LNCaP clone FGC (cell line): ENCODE data around the gene ANKRD13D.
A peak's percentile ranks its signal among the peaks of the same experiment; 100 is the strongest.
"Not testable (repeated sequence)": the region's sequence is repeated elsewhere in the genome, so short reads cannot be mapped to it uniquely, and the experiment has no call there.

Source experiments
- DNase-seq: peaks from one replicate; pipeline ENCODE4 v3.0.0-alpha.2; 2011; ENCODE audit warnings: low read depth
- H3K4me3 ChIP-seq: 2 replicates; pipeline ENCODE4 v1.5.1; 2011; ENCODE audit warnings: mild to moderate bottlenecking, low read depth, low read length, control low read depth
- TF ChIP-seq, protein P1 (sequence below): IDR thresholded peaks from 2 replicates; pipeline ENCODE4 v1.5.1; 2012; ENCODE audit warnings: mild to moderate bottlenecking; ENCODE audit not compliant: control insufficient read depth, insufficient read depth; ENCODE audit errors: extremely low read depth

Gene ANKRD13D

DNA sequence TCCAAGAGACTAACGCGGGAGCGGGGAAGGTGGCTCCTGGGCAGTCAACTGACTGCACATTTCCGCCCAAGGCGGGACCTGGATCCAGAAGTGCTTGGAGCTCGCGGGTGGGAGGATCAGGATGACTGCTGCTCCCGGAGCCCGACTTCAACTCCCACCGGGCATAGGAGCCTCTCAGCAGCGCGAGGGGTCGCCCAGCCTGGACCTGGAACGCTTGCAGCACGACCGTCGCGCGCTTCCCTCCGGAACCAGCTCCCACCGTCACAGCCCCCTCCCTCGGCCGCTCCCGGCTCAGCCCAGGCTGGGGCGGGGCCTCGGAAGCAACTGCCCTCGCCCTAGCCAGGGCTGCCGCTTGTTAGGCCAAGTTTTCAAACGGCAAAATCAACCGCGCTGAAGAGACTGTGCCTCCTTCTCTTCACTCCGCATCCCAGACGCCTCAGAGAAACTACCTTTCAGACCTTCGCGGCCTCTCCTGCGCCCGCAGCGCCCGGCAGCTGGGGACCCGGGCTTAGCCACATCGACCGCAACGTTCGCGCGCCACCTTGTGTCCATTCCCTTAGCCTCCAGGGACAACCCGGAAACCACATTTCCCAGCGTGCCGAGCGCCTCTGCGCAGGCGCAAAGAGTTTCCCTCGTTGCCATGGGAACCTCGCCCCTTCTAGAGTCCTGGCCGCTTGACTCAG is 28.2 kb downstream of the ANKRD13D start:
- H3K4me3 ChIP-seq: peak overlapping the region; percentile 91
- DNase-seq: peak; percentile 73
- TF ChIP-seq, protein P1, sequence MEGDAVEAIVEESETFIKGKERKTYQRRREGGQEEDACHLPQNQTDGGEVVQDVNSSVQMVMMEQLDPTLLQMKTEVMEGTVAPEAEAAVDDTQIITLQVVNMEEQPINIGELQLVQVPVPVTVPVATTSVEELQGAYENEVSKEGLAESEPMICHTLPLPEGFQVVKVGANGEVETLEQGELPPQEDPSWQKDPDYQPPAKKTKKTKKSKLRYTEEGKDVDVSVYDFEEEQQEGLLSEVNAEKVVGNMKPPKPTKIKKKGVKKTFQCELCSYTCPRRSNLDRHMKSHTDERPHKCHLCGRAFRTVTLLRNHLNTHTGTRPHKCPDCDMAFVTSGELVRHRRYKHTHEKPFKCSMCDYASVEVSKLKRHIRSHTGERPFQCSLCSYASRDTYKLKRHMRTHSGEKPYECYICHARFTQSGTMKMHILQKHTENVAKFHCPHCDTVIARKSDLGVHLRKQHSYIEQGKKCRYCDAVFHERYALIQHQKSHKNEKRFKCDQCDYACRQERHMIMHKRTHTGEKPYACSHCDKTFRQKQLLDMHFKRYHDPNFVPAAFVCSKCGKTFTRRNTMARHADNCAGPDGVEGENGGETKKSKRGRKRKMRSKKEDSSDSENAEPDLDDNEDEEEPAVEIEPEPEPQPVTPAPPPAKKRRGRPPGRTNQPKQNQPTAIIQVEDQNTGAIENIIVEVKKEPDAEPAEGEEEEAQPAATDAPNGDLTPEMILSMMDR: peak; percentile 96

DNA sequence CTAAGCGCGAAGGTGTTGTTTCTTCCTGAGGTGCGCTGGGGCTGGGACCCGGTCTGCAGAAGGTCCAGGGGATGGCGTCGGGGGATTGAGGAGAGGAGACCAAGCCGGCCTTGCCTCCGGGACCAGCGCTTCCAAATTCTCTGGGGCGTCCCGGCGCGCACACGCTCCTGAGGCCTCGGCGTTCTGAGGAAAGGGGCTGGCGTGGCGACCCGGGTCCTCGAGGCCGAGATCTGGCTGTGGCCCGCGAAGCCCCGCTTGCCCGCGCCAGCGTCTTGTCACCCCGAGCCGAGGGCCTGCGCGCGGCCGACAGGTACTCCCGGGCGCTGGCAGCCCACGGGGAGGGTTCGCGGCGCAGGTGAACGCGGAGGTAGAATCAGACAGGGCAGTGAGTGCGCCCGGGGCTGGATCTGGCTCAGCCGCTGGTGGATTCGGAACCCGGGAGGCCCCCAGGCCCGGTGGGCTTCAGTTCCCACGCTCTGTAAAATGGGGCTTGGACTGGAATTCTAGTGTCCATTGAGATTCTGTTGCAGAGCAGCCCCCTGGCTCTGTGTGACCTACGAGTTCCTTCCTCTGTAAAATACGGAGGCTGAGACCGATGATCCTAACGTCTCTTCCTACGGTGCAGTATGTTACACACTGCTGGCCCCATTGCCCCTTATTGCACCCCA is 28.9 kb downstream of the ANKRD13D start:
- H3K4me3 ChIP-seq: peak overlapping the region; percentile 91
- DNase-seq: no peak
- TF ChIP-seq, protein P1: no peak

DNA sequence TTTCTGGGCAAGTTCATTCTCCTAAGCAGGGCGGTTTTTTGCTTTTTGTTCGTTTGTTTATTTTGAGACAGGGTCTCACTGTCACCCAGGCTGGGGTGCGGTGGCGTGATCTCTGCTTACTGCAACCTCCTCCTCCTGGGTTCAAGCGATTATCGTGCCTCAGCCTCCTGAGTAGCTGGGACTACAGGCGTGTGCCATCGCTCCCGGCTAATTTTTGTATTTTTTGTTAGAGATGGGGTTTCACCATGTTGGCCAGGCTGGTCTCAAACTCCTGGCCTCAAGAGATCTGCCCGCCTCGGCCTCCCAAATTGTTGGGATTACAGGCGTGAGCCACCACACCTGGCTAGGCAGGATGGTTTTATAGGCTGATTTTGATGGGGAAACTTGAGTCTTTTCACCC is 29.8 kb downstream of the ANKRD13D start:
- DNase-seq: not testable (repeated sequence)
- H3K4me3 ChIP-seq: peak overlapping the region; percentile 91

DNA sequence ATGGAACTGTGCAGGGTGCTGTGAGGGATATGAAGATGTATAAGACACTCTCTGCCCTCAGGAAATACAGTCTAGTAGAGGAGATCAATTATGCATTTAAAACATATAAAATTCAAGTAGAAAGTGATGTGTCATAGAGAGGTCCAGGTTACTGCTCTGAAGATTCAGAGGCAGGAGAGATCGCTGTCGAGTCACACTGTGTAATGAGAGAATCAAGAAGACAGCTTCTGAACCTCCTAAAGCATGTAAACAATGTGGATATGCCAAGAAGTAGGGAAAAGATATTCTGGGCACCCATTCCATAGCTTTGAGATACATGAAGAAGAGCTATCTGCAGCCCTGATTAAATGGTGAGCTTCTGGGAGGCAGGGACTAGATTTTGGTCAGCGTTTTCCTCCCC is 30.9 kb downstream of the ANKRD13D start:
- no peak for DNase-seq
- TF ChIP-seq, protein P1: no peak
- H3K4me3 ChIP-seq: no peak overlapping the region

DNA sequence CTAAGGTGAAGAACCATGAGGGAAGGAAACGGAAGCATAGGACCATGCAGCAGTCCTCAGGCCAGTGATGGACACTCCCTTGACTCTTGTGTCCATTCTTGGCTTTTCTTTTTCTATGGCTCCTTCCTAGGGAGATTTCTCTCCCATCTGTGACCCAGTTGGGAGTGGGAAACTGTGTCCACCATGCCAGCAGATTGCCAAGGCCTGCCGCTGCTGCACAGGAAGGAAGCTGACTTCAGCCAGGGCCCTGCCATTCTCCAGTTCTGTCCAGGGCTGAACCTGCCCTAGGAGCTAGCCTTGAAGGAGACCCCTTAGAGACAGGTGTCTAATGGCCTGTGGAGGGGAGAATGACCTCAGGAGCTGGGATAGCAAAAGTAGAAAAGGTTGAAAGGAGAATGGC is 31.6 kb downstream of the ANKRD13D start:
- TF ChIP-seq, protein P1: no peak
- no peak overlapping the region for H3K4me3 ChIP-seq

DNA sequence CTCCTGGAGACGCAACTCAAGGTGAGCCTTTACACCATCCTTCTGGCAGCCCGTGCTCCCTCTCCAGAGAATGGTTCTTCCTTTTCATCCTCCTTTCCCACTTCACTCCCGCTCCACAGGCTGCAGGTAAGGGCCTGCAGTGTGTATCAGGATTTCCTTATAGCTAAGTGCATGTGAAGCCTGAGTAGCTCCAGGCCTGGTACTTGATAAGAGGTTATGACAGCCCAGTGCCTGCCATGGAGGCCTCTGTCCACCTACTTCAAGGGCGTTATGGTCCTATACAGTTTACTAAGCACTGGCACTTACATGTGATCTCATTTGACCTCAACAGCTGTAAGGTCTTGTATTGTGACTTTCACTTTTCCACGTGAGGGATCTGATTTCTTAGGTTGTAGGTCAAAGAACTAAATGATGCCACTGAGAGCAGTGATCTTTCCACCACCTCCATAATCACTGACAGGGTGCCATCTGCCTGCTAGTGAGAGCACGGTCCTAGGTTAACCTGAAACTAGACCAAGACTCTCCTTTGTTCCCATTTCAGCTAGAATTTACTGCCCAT is 32.3 kb downstream of the ANKRD13D start:
- H3K4me3 ChIP-seq: no peak overlapping the region
- TF ChIP-seq, protein P1: no peak
- DNase-seq: no peak

More for the DNA sequence above, 31.6 kb downstream of the ANKRD13D start:
- no peak for DNase-seq

DNA sequence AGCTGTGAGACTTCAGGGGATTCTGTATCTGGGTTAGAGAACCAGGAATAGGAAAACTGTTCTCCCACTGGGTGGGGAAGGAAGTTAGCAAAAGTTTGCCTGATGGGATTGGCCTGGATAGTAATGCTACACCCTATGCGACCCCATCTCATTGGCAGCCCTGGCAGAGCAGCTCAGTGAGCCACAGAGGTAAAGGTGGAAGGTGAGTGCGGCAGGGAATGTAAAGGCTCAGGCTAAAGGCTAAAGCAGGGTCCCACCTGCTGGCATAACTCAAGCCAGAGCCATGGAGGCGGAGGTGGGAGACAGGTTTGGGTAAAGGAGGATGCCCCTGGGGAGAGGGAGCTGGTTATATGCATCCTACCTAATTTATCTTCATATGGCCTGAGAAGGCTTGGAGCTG is 32.9 kb downstream of the ANKRD13D start:
- H3K4me3 ChIP-seq: no peak overlapping the region
- TF ChIP-seq, protein P1: no peak
- no peak for DNase-seq
